SK-N-SH (cell line): ENCODE measurements around the gene NUTF2. TPM values are rescaled to one million over a fixed set of nuclear protein-coding genes. Genes with fewer than 3 reads are reported as not detected.

ENCODE experiments used
- CTCF ChIA-PET: fragments of 300-600, 350-600 bp; formaldehyde crosslinking; extraction: SDS; loops from one replicate; lab custom pipeline; 2021; lab: Yijun Ruan, JAX
- POLR2A ChIA-PET: fragments of 350-600 bp; sonication (Branson Sonifier 250); formaldehyde crosslinking; extraction: SDS; loops from one replicate; lab custom pipeline; 2020; ENCODE audit warnings: antibody characterized with exemption, inconsistent platforms; lab: Yijun Ruan, JAX
- DNase-seq: peaks from one replicate; pipeline ENCODE4 v3.0.0; 2012
- H2AFZ ChIP-seq: fragments of 200-600 bp; sonication (generic); 2 replicates; pipeline ENCODE4 v1.8.1; 2016; ENCODE audit warnings: antibody characterized with exemption, mild to moderate bottlenecking, low read depth
- H3F3A ChIP-seq: fragments of 200-600 bp; sonication (generic); replicated peaks from 2 replicates; pipeline ENCODE3; 2016; ENCODE audit warnings: antibody characterized with exemption, mild to moderate bottlenecking; ENCODE audit not compliant: insufficient read depth
- H3K27ac ChIP-seq, 2 experiments: fragments of 200-500 bp in 1 of 2; fragments of 200-600 bp in 1 of 2; sonication (Bioruptor generic) in 1 of 2; sonication (generic), shearing (Covaris generic) in 1 of 2; 2 replicates each; pipeline versions ENCODE4 v1.5.1 to v1.6.1; 2014 to 2016; ENCODE audit warnings: low read depth in 2 of 2, inconsistent platforms in 1 of 2, low read length in 1 of 2, mild to moderate bottlenecking in 1 of 2, mixed read lengths in 1 of 2
- H3K27me3 ChIP-seq: fragments of 200-600 bp; sonication (generic), shearing (Covaris generic); 2 replicates; pipeline ENCODE4 v1.6.1; 2016; ENCODE audit warnings: mixed run types; ENCODE audit not compliant: insufficient read depth
- H3K36me3 ChIP-seq, 2 experiments: fragments of 200-500 bp in 1 of 2; fragments of 200-600 bp in 1 of 2; sonication (Bioruptor generic) in 1 of 2; sonication (generic) in 1 of 2; replicated peaks in 1 of 2; 2 replicates each; pipeline versions ENCODE3 to v1.5.1; 2014 to 2016; ENCODE audit warnings: low read length in 1 of 2, mild to moderate bottlenecking in 1 of 2; ENCODE audit not compliant: insufficient read depth in 2 of 2, control insufficient read depth in 1 of 2
- H3K4me1 ChIP-seq, 2 experiments: fragments of 200-500 bp in 1 of 2; fragments of 200-600 bp in 1 of 2; sonication (Bioruptor generic) in 1 of 2; sonication (generic), shearing (Covaris generic) in 1 of 2; 2 replicates each; pipeline versions ENCODE4 v1.5.1 to v1.6.1; 2014 to 2016; ENCODE audit warnings: low read depth in 1 of 2, low read length in 1 of 2, mixed run types in 1 of 2; ENCODE audit not compliant: insufficient read depth in 2 of 2, control insufficient read depth in 1 of 2
- H3K4me2 ChIP-seq: fragments of 200-600 bp; sonication (generic), shearing (Covaris generic); 2 replicates; pipeline ENCODE4 v1.6.1; 2017; ENCODE audit warnings: mixed run types
- H3K4me3 ChIP-seq, 2 experiments: fragments of 200-500 bp in 1 of 2; fragments of 200-600 bp in 1 of 2; sonication (Bioruptor generic) in 1 of 2; sonication (generic), shearing (Covaris generic) in 1 of 2; 2 replicates each; pipeline versions ENCODE4 v1.5.1 to v1.8.1; 2014 to 2016; ENCODE audit warnings: low read depth in 2 of 2, inconsistent platforms in 1 of 2, low read length in 1 of 2, mild to moderate bottlenecking in 1 of 2, mixed read lengths in 1 of 2, moderate library complexity in 1 of 2
- H3K79me2 ChIP-seq: fragments of 200-600 bp; sonication (generic); 2 replicates; pipeline ENCODE4 v1.8.1; 2017; ENCODE audit warnings: mild to moderate bottlenecking; ENCODE audit not compliant: insufficient read depth
- H3K9ac ChIP-seq: fragments of 200-600 bp; sonication (generic); 2 replicates; pipeline ENCODE4 v1.6.1; 2017; ENCODE audit warnings: mixed run types
- H3K9me2 ChIP-seq: fragments of 200-600 bp; sonication (generic); 2 replicates; pipeline ENCODE4 v1.6.1; 2017; ENCODE audit warnings: mixed run types
- H3K9me3 ChIP-seq: fragments of 200-600 bp; sonication (generic); 2 replicates; pipeline ENCODE4 v1.6.1; 2017; ENCODE audit warnings: mixed run types, mild to moderate bottlenecking, moderate library complexity
- H4K20me1 ChIP-seq: fragments of 200-600 bp; sonication (generic); 2 replicates; pipeline ENCODE4 v1.6.1; 2017; ENCODE audit warnings: mild to moderate bottlenecking, mixed run types; ENCODE audit not compliant: insufficient read depth
- ELF1 ChIP-seq: IDR thresholded peaks from 2 replicates; pipeline ENCODE4 v1.4.0; 2012
- EP300 ChIP-seq, 2 experiments: IDR thresholded peaks; 2 replicates each; pipeline versions ENCODE4 v1.4.0 to v1.6.1; 2012; ENCODE audit warnings: borderline replicate concordance in 1 of 2, low read depth in 1 of 2, low read length in 1 of 2
- EZH2phosphoT487 ChIP-seq: fragments of 200-600 bp; sonication (generic); IDR thresholded peaks from 2 replicates; pipeline ENCODE4 v1.6.1; 2017; ENCODE audit warnings: low read depth, mixed run types, mild to moderate bottlenecking, antibody characterized with exemption, moderate library complexity, borderline replicate concordance
- FOSL2 ChIP-seq: IDR thresholded peaks from 2 replicates; pipeline ENCODE4 v1.4.0; 2012; ENCODE audit warnings: low read depth, mild to moderate bottlenecking, moderate library complexity, borderline replicate concordance
- FOXM1 ChIP-seq: IDR thresholded peaks from 2 replicates; pipeline ENCODE4 v1.4.0; 2012; ENCODE audit warnings: low read depth, mild to moderate bottlenecking
- GATA2 ChIP-seq: sonication (generic); formaldehyde crosslinking; IDR thresholded peaks from 2 replicates; pipeline ENCODE4 v1.5.0; 2020; ENCODE audit warnings: mild to moderate bottlenecking, missing genetic modification reagents
- MAX ChIP-seq: IDR thresholded peaks from 2 replicates; pipeline ENCODE4 v1.4.0; 2012; ENCODE audit warnings: low read depth
- NFIC ChIP-seq: IDR thresholded peaks from 2 replicates; pipeline ENCODE4 v1.4.0; 2012; ENCODE audit warnings: borderline replicate concordance
- NRF1 ChIP-seq: IDR thresholded peaks from 2 replicates; pipeline ENCODE4 v1.6.1; 2012; ENCODE audit warnings: low read depth, mild to moderate bottlenecking, low read length
- PBX3 ChIP-seq: IDR thresholded peaks from 2 replicates; pipeline ENCODE4; 2012
- POLR2AphosphoS5 ChIP-seq: IDR thresholded peaks from 2 replicates; pipeline ENCODE4 v1.6.1; 2012; ENCODE audit warnings: low read depth, low read length
- RFX5 ChIP-seq: IDR thresholded peaks from 2 replicates; pipeline ENCODE4 v1.6.1; 2012; ENCODE audit warnings: mild to moderate bottlenecking, improper control_type of control experiment, low read length
- RXRA ChIP-seq: IDR thresholded peaks from 2 replicates; pipeline ENCODE4 v1.4.0; 2012; ENCODE audit warnings: low read depth, mild to moderate bottlenecking, borderline replicate concordance
- SMC3 ChIP-seq: IDR thresholded peaks from 2 replicates; pipeline ENCODE4 v1.6.1; 2012; ENCODE audit warnings: low read depth, low read length, improper control_type of control experiment
- TCF12 ChIP-seq: IDR thresholded peaks from 2 replicates; pipeline ENCODE4 v1.4.0; 2012
- TEAD4 ChIP-seq: IDR thresholded peaks from 2 replicates; pipeline ENCODE4 v1.4.0; 2012; ENCODE audit warnings: mild to moderate bottlenecking, borderline replicate concordance; ENCODE audit not compliant: insufficient read depth
- USF1 ChIP-seq: IDR thresholded peaks from 2 replicates; pipeline ENCODE4 v1.4.0; 2012; ENCODE audit warnings: low read depth, borderline replicate concordance
- USF2 ChIP-seq: fragments of 150-350 bp; IDR thresholded peaks from 2 replicates; pipeline ENCODE4 v1.6.1; 2017; ENCODE audit warnings: antibody characterized with exemption, low read length, low read depth, borderline replicate concordance
- WGBS: methylation state at CpG from one replicate; pipeline ENCODE4 v1.1.6; 2017; ENCODE audit warnings: low lambda C conversion rate; 5-methylcytosine and 5-hydroxymethylcytosine counted together
- polyA plus RNA-seq, 3 experiments: library from polyadenylated mRNA; depleted of rRNA; stranded (reverse); fragments of >200 nt; gene quantifications; 2 replicates each; pipeline ENCODE4 v1.2.3, GENCODE V29; 2012

The NUTF2 gene
- polyA plus RNA-seq, 1 of the 3 experiments (the other 2 are of a cell fraction): 449 TPM

- Histone ChIP-seq H3K9me2 (no peaks in the 10 kb centered on the region), H4K20me1 (peaks cover 99% of the 10 kb centered on the region), H3K4me1 (peaks cover 2 to 8% of the 10 kb centered on the region in 2 experiments; a peak in 2 of 4 replicates), H2AFZ (no peak overlapping the region), H3K9ac (no peak overlapping the region), H3K27ac (no peak overlapping the region), H3K9me3 (no peaks in the 10 kb centered on the region), H3K4me3 (no peak overlapping the region), H3K36me3 (peaks cover 4 to 12% of the 10 kb centered on the region in 2 experiments), H3K79me2 (peaks cover 100% of the 10 kb centered on the region), H3F3A (peaks cover 12% of the 10 kb centered on the region), H3K27me3 (no peaks in the 10 kb centered on the region), H3K4me2 (no peak overlapping the region)
- no peak for DNase-seq
- 90% methylated on average over 10 of the region's 10 CpGs for WGBS
- CTCF ChIA-PET: interaction anchor here (0.6 to 2.0 kb wide), 5 partner anchors 28 to 597 kb away, joined by 3 to 10 read pairs (median 4); partner anchors contain the start of gene NRN1L
- no peak for TF ChIP-seq RFX5
- no peak for TF ChIP-seq TEAD4
- no peak for TF ChIP-seq MAX
- no peak for TF ChIP-seq EZH2phosphoT487
- TF ChIP-seq NFIC: no peak
- no peak for TF ChIP-seq GATA2 (CRISPR knock-in tag)
- TF ChIP-seq FOXM1: no peak
- TF ChIP-seq TCF12: no peak
- TF ChIP-seq NRF1: no peak
- TF ChIP-seq POLR2AphosphoS5: no peak
- no peak for TF ChIP-seq RXRA
- no peak for TF ChIP-seq USF2
- TF ChIP-seq SMC3: no peak
- TF ChIP-seq ELF1: no peak
- TF ChIP-seq EP300 (IDR thresholded peaks at IDR 0.05; ENCODE audit: borderline replicate concordance in 1 of 2, low read depth in 1 of 2, low read length in 1 of 2): no peak
- no peak for TF ChIP-seq FOSL2
- TF ChIP-seq USF1: no peak
- TF ChIP-seq PBX3: no peak
- POLR2A ChIA-PET: interaction anchor here (1.7 kb wide), 1 partner anchor 22 kb away, joined by 3 read pairs; no protein-coding TSS in a partner anchor
These were observed 9.1 kb downstream of the NUTF2 start for GRCh38 chr16:67855789-67856188.
